Thymus (tissue), 11 donors: ENCODE measurements around the gene SETDB1. TPM values are rescaled to one million over a fixed set of nuclear protein-coding genes. Genes with fewer than 3 reads are reported as not detected.

ENCODE experiments used
- DNase-seq, 9 donors: peaks; one replicate each; pipeline ENCODE4 v3.0.0-alpha.2; 2013; ENCODE audit warnings: low spot score in 9 of 9, low read depth in 6 of 9, missing footprints in 1 of 9
- H3K27ac ChIP-seq, 2 donors: one replicate each; pipeline ENCODE4 v1.5.1; 2013; ENCODE audit warnings: control low read depth in 1 of 2, low read depth in 1 of 2, low read length in 1 of 2, mild to moderate bottlenecking in 1 of 2, moderate library complexity in 1 of 2
- H3K27me3 ChIP-seq, 2 donors: one replicate each; pipeline ENCODE4 v1.5.1; 2013; ENCODE audit warnings: low read length in 1 of 2; ENCODE audit not compliant: control insufficient read depth in 2 of 2, insufficient read depth in 1 of 2
- H3K36me3 ChIP-seq, 2 donors: one replicate each; pipeline ENCODE4 v1.5.1; 2013; ENCODE audit warnings: low read length in 1 of 2, mild to moderate bottlenecking in 1 of 2, moderate library complexity in 1 of 2; ENCODE audit not compliant: control insufficient read depth in 2 of 2, insufficient read depth in 2 of 2
- H3K4me1 ChIP-seq, 2 donors: one replicate each; pipeline ENCODE4 v1.5.1; 2013; ENCODE audit warnings: low read length in 2 of 2; ENCODE audit not compliant: control insufficient read depth in 2 of 2, insufficient read depth in 2 of 2
- H3K4me3 ChIP-seq, 2 donors: one replicate each; pipeline ENCODE4 v1.5.1; 2013; ENCODE audit warnings: low read length in 2 of 2, control low read depth in 1 of 2, mild to moderate bottlenecking in 1 of 2
- H3K9me3 ChIP-seq, 2 donors: one replicate each; pipeline ENCODE4 v1.5.1; 2013; ENCODE audit warnings: low read length in 1 of 2, mild to moderate bottlenecking in 1 of 2; ENCODE audit not compliant: control insufficient read depth in 2 of 2, insufficient read depth in 1 of 2
- WGBS: extraction: QIAGEN DNeasy Blood & Tissue Kit; methylation state at CpG from one replicate; pipeline ENCODE4 v1.1.7; 2013; 5-methylcytosine and 5-hydroxymethylcytosine counted together
- polyA plus RNA-seq: library from polyadenylated mRNA; stranded (reverse); fragments of 200-250 nt; gene quantifications from one replicate; pipeline ENCODE4 v1.2.3, GENCODE V29; 2013
- total RNA-seq: library from RNA; stranded (reverse); fragments of 120-200 nt; gene quantifications from one replicate; pipeline ENCODE4 v1.2.4, GENCODE V29; 2013
- donor health status: healthy.

SETDB1 gene
- total and polyA plus RNA-seq, 2 donors = 25.9 to 35.5 TPM

- Histone ChIP-seq H3K27ac (no peak overlapping the region), H3K36me3 (peaks cover 42 to 54% of the 10 kb centered on the region in 2 donors), H3K4me1 (peaks cover 16 to 24% of the 10 kb centered on the region in 2 donors), H3K9me3 (peaks cover 0 to 8% of the 10 kb centered on the region in 2 donors), H3K4me3 (no peak overlapping the region), H3K27me3 (no peaks in the 10 kb centered on the region)
- WGBS = 95% methylated on average over 3 of the region's 3 CpGs
- DNase-seq = no peak
Measured at GRCh38 chr1:150969626-150970025, 43.5 kb downstream of the SETDB1 start.

GRCh38 chr1:150970808-150971582 is 44.8 kb downstream of the SETDB1 start:
- Histone ChIP-seq H3K9me3 (peaks cover 0 to 8% of the 10 kb centered on the region in 2 donors), H3K4me3 (no peak overlapping the region), H3K4me1 (peaks cover 16 to 27% of the 10 kb centered on the region in 2 donors), H3K27me3 (peaks cover 0 to 2% of the 10 kb centered on the region in 2 donors), H3K36me3 (peaks cover 33 to 40% of the 10 kb centered on the region in 2 donors), H3K27ac (peak overlapping the region in 1 of 2 donors; percentile 2)
- no peak for DNase-seq
- WGBS = 95% methylated on average over 11 of the region's 11 CpGs

- Histone ChIP-seq H3K4me1 (peaks cover 16 to 35% of the 10 kb centered on the region in 2 donors), H3K4me3 (no peak overlapping the region), H3K27ac (peak overlapping the region in 1 of 2 donors; percentile 9), H3K27me3 (peaks cover 0 to 2% of the 10 kb centered on the region in 2 donors), H3K9me3 (peaks cover 0 to 8% of the 10 kb centered on the region in 2 donors), H3K36me3 (peaks cover 25 to 32% of the 10 kb centered on the region in 2 donors)
- no peak for DNase-seq
- 95% methylated on average over 6 of the region's 6 CpGs for WGBS
Measured at GRCh38 chr1:150971583-150972416, 45.6 kb downstream of the SETDB1 start.

- no peak overlapping the region for H3K27ac ChIP-seq
- H3K4me3 ChIP-seq = no peak overlapping the region
- H3K36me3 ChIP-seq = peaks cover 18 to 26% of the 10 kb centered on the region in 2 donors
- peak in 1 of 9 donors; percentile 15 for DNase-seq
- peaks cover 23 to 42% of the 10 kb centered on the region in 2 donors for H3K4me1 ChIP-seq
- H3K9me3 ChIP-seq = peaks cover 0 to 8% of the 10 kb centered on the region in 2 donors
- H3K27me3 ChIP-seq = peaks cover 0 to 2% of the 10 kb centered on the region in 2 donors
- WGBS = 90% methylated on average over 4 of the region's 4 CpGs
Measured at GRCh38 chr1:150972417-150972940, 46.3 kb downstream of the SETDB1 start.

GRCh38 chr1:150973258-150973835 is 47.2 kb downstream of the SETDB1 start:
- H3K27me3 ChIP-seq = peaks cover 0 to 2% of the 10 kb centered on the region in 2 donors
- WGBS = 55% methylated on average over 15 of the region's 15 CpGs
- peak overlapping the region; percentile 69 to 82 for H3K27ac ChIP-seq
- no peak for DNase-seq
- peaks cover 25 to 48% of the 10 kb centered on the region in 2 donors for H3K4me1 ChIP-seq
- H3K9me3 ChIP-seq = peaks cover 0 to 8% of the 10 kb centered on the region in 2 donors
- peaks cover 10 to 17% of the 10 kb centered on the region in 2 donors for H3K36me3 ChIP-seq
- peak overlapping the region; percentile 81 to 95 for H3K4me3 ChIP-seq

GRCh38 chr1:150973836-150974579 is 47.8 kb downstream of the SETDB1 start:
- peaks cover 26 to 51% of the 10 kb centered on the region in 2 donors for H3K4me1 ChIP-seq
- H3K9me3 ChIP-seq = peaks cover 0 to 8% of the 10 kb centered on the region in 2 donors
- peak in 5 of 9 donors; percentile 22 to 64 (median 38) for DNase-seq
- peaks cover 0 to 2% of the 10 kb centered on the region in 2 donors for H3K27me3 ChIP-seq
- peak overlapping the region; percentile 81 to 95 for H3K4me3 ChIP-seq
- peaks cover 3 to 10% of the 10 kb centered on the region in 2 donors for H3K36me3 ChIP-seq
- peak overlapping the region; percentile 69 to 82 for H3K27ac ChIP-seq
- under 1% methylated on average over 67 of the region's 67 CpGs for WGBS

- peaks cover 30 to 58% of the 10 kb centered on the region in 2 donors for H3K4me1 ChIP-seq
- 5% methylated on average over 106 of the region's 106 CpGs for WGBS
- peak in 7 of 9 donors; percentile 43 to 88 (median 66) for DNase-seq
- H3K36me3 ChIP-seq = peaks cover 3 to 9% of the 10 kb centered on the region in 2 donors
- peaks cover 0 to 2% of the 10 kb centered on the region in 2 donors for H3K27me3 ChIP-seq
- H3K27ac ChIP-seq = peak within 1 kb of the TSS; percentile 69 to 82
- H3K9me3 ChIP-seq = peaks cover 0 to 8% of the 10 kb centered on the region in 2 donors
- H3K4me3 ChIP-seq = peak within 1 kb of the TSS; percentile 81 to 95
Measured at GRCh38 chr1:150974580-150975478, 48.7 kb downstream of the SETDB1 start, which contains the start of gene CERS2. Gene CERS2 (minus strand): TSS chr1:150974835. CDS start chr1:150969090, 5,745 bp downstream.
